AG04449 (cell line): ENCODE data around the gene RTL10.

Source experiments
- CTCF ChIA-PET: fragments of 350-600 bp; formaldehyde crosslinking; extraction: SDS; loops from one replicate; lab custom pipeline; 2021; ENCODE audit warnings: antibody characterized with exemption; lab: Yijun Ruan, JAX
- POLR2A ChIA-PET: fragments of 400-600, 350-600 bp; formaldehyde crosslinking; extraction: SDS; loops from one replicate; lab custom pipeline; 2020; ENCODE audit warnings: antibody characterized with exemption, inconsistent platforms; lab: Yijun Ruan, JAX
- DNase-seq: peaks from one replicate; pipeline ENCODE4 v3.0.0-alpha.2; 2010; ENCODE audit warnings: low read depth, low spot score
- H3K4me3 ChIP-seq: 2 replicates; pipeline ENCODE4 v1.5.1; 2011; ENCODE audit warnings: low read depth, mild to moderate bottlenecking, control low read depth, low read length
- TF ChIP-seq, protein P1 (sequence below): IDR thresholded peaks from one replicate; pipeline ENCODE4 v1.5.1; 2011; ENCODE audit warnings: mild to moderate bottlenecking, moderate library complexity, low read length, control low read depth, inconsistent platforms; ENCODE audit not compliant: insufficient read depth; ENCODE audit errors: missing control alignments

RTL10 gene

DNA sequence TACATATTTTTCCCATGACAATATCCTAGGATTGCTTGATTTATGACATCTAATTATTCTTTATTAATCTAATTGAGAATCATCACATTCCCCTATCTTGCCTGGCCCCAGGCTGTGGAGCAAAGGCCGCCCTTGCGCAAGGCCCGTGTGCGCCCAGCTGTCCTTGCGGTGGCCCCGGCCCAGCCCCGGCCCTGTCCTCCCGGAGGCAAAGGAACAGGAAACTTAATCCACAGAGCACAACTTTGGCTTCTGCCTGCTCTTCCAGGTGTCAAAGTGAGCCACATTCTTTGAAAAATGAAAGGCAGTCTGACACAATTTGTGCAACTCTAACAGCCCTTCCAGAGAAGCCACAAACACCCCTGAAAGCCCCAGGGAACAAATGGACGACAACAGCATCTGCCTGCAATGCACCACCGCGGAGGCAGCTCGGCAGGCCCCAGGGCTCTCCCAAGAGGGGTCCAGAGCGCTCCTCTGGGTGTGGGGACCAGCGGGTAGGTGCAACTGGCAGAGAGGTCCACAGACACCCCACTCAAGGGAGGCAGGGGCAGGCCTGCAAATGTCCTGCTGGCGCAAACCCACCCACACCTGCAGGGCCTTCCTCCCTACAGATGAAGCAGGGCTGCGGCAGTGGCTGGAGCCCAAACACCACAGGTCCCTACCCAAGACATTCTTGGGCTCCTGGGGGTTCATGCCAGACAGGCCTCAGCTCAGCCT, 30.3 kb downstream of the RTL10 start:
- TF ChIP-seq, protein P1, sequence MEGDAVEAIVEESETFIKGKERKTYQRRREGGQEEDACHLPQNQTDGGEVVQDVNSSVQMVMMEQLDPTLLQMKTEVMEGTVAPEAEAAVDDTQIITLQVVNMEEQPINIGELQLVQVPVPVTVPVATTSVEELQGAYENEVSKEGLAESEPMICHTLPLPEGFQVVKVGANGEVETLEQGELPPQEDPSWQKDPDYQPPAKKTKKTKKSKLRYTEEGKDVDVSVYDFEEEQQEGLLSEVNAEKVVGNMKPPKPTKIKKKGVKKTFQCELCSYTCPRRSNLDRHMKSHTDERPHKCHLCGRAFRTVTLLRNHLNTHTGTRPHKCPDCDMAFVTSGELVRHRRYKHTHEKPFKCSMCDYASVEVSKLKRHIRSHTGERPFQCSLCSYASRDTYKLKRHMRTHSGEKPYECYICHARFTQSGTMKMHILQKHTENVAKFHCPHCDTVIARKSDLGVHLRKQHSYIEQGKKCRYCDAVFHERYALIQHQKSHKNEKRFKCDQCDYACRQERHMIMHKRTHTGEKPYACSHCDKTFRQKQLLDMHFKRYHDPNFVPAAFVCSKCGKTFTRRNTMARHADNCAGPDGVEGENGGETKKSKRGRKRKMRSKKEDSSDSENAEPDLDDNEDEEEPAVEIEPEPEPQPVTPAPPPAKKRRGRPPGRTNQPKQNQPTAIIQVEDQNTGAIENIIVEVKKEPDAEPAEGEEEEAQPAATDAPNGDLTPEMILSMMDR: no peak
- H3K4me3 ChIP-seq: no peak overlapping the region
- POLR2A ChIA-PET: no interaction called here
- CTCF ChIA-PET: interaction anchor here (1.3 kb wide), 1 partner anchor 93 kb away, joined by 4 read pairs; no protein-coding TSS in a partner anchor
- DNase-seq: no peak

GRCh38 chr22:19823902-19824211, 30.8 kb downstream of the RTL10 start:
- H3K4me3 ChIP-seq: no peak overlapping the region
- ChIA-PET CTCF (interaction anchor here (1.3 kb wide), 1 partner anchor 93 kb away, joined by 4 read pairs; no protein-coding TSS in a partner anchor), POLR2A (no interaction called here)
- DNase-seq: no peak
- TF ChIP-seq, protein P1: no peak

DNA sequence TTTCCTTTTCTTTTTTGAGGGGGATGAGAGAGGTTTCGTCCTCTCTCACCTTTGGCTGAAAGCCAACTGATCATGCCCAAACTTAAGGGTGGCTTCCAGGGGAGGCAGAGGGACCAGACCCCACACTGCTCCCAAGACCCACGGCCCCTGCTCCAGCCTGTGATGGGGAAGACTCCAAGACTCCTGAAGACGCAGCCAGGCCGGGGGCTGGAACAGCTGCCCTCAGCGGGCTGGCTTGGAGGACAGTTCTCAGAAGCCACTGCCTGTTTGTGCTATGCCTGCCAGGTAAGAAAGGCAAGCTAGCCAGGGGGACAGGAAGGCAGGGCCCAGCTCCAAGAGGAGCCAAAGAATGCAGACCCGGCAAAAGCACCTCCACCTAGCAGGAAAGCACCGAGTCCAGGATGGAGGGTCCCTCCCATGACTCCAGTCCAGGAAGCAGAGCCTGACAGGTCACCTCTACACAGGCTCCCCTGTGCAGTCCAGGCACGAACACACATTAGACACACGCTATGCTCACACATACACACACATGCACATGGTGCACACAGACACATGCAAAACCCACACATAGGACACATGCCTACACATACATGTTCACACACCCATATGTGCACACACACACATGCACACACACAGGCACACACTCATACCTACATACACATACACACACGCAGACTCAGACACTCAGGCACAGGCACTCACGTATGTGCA, 31.3 kb downstream of the RTL10 start:
- TF ChIP-seq, protein P1: no peak
- no peak overlapping the region for H3K4me3 ChIP-seq
- POLR2A ChIA-PET: no interaction called here
- no peak for DNase-seq
- CTCF ChIA-PET: interaction anchor here (1.3 kb wide), 1 partner anchor 92 kb away, joined by 4 read pairs; no protein-coding TSS in a partner anchor

DNA sequence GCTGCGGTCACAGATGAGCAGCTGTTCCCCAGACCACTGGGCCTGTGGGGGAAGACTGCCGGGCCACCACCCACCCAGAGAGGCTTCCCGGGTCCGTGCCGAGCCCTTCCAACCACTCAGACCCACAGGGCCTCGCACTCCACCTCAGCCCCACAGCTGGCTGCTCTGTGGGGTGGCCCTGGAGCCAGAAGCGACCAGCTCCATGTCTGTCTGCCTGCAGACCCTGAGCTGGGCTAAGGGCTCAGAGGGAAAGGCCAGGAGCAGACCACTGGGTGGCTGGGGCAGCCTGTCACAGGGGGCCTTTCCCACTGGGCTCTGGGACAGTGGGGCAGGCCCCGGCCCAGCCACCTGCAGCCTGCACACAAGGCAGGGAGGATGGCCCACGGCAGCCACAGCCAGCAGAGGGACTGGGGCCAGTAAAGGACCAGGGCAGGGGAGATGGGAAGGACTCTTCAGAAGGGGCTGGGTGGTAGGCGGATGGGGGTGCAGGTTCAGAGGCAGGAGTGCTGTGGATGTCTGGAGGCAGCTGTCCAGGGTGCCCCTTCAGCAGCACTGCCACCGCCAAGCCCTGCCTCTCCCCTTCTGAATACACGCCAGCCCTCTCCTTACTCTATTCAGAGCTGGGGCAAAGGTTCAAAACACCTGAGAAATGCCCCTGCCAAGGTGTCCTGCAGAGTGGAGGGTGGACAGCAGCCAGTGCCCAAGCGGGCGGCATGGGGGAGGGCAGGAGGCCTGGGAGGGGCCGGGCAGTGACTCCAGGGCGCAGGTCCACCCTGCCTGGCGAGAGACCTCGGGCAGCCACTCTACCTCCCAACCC, 32.2 kb downstream of the RTL10 start:
- CTCF ChIA-PET: interaction anchor here (1.2 kb wide), 2 partner anchors 10 to 92 kb away, joined by 3 read pairs; no protein-coding TSS in a partner anchor

DNA sequence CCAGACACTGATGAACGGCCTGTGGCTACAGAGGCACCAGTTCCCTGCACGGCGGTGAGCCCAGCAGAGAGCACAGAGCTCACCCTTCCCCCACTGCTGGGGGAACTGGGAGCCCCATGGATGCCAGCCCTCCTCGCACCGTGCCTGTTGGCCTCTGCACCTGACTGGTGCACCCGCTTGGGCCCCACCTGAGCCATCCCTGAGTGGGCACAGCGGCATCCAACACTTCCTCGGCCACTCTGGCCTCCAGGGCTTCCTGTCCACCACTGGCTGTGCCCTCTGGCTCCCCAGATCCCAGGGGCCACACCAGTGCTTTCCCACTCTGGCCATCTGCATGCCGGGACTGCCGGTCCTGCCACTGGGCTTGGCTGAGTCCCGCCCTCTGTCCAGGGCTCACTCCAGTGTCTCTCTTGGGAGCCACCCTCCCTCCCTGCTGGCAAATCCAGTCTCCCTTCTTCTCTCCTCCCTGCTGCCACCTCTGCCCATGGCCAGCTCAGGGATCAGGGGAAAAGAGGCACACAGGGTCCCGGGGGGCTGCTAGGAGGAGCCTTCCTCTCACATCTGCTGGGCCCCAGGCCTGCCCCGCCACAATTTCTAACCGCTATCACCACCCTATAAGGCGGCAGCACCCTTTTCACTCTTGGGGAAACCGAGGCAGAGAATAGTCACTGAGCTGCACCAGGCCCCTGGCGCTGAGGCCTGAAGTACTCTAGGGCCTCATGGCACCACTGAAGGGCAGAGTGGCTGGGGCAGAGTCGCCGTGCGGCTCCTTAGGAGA, 33.0 kb downstream of the RTL10 start:
- no peak overlapping the region for H3K4me3 ChIP-seq
- no peak for DNase-seq
- TF ChIP-seq, protein P1: no peak
- POLR2A ChIA-PET: interaction anchor here (0.6 kb wide), 1 partner anchor 20 kb away, joined by 3 read pairs; no protein-coding TSS in a partner anchor
- CTCF ChIA-PET: interaction anchor here (1.2 kb wide), 2 partner anchors 11 to 91 kb away, joined by 3 read pairs; no protein-coding TSS in a partner anchor

More for the DNA sequence above, 32.2 kb downstream of the RTL10 start:
- POLR2A ChIA-PET: no interaction called here
- no peak overlapping the region for H3K4me3 ChIP-seq
- TF ChIP-seq, protein P1: no peak
- no peak for DNase-seq
